GM19099 (cell line): Measurements from ENCODE around the gene NALCN.

Experiments used
- POLR2A ChIP-seq: IDR thresholded peaks from 3 replicates; pipeline ENCODE4 v1.6.1; 2011; ENCODE audit warnings: low read depth; ENCODE audit not compliant: insufficient read length; ENCODE audit errors: extremely low read depth

NALCN gene

GRCh38 chr13:101155920-101156319 lies 260.4 kb downstream of the NALCN start:
- TF ChIP-seq POLR2A, result no peak

- no peak for TF ChIP-seq POLR2A
Measured at GRCh38 chr13:101152184-101152583, 264.1 kb downstream of the NALCN start.

GRCh38 chr13:101150998-101151397 lies 265.3 kb downstream of the NALCN start:
- TF ChIP-seq POLR2A, result no peak

- no peak for TF ChIP-seq POLR2A
Measured at GRCh38 chr13:101149735-101150384, 266.4 kb downstream of the NALCN start.

GRCh38 chr13:101146101-101146898 lies 270.0 kb downstream of the NALCN start:
- no peak for TF ChIP-seq POLR2A

GRCh38 chr13:101144808-101145419 lies 271.4 kb downstream of the NALCN start:
- TF ChIP-seq POLR2A, result no peak

GRCh38 chr13:101140936-101141335 lies 275.4 kb downstream of the NALCN start:
- TF ChIP-seq POLR2A, result no peak

- TF ChIP-seq POLR2A, result no peak
Measured at GRCh38 chr13:101140087-101140770, 276.1 kb downstream of the NALCN start.

- no peak for TF ChIP-seq POLR2A
Measured at GRCh38 chr13:101139081-101139480, 277.2 kb downstream of the NALCN start.

- no peak for TF ChIP-seq POLR2A
Measured at GRCh38 chr13:101127741-101128353, 288.5 kb downstream of the NALCN start.

GRCh38 chr13:101123028-101123427 lies 293.3 kb downstream of the NALCN start:
- no peak for TF ChIP-seq POLR2A

- TF ChIP-seq POLR2A, result no peak
Measured at GRCh38 chr13:101121608-101122007, 294.7 kb downstream of the NALCN start.

GRCh38 chr13:101120007-101120406 lies 296.3 kb downstream of the NALCN start:
- TF ChIP-seq POLR2A, result no peak

- no peak for TF ChIP-seq POLR2A
Measured at GRCh38 chr13:101116826-101117225, 299.5 kb downstream of the NALCN start.

GRCh38 chr13:101116341-101116740 lies 300.0 kb downstream of the NALCN start:
- no peak for TF ChIP-seq POLR2A
